HepG2 (cell line): Measurements from ENCODE around the gene ENTPD2. TPM values are rescaled to one million over a fixed set of nuclear protein-coding genes. Genes with fewer than 3 reads are reported as not detected.

Source experiments
- ATAC-seq: fragments of 200-7000 bp; cut with Tn5 transposase; 3 replicates; pipeline ENCODE4 v1.9.1; 2020; ENCODE audit warnings: mild to moderate bottlenecking, moderate library complexity
- BruUV-seq: library from RNA; stranded (reverse); fragments of 400-500 nt; replicated peaks from 2 replicates; lab custom pipeline; 2021; lab: Mats Ljungman, UMichigan
- CTCF ChIA-PET: fragments of 300-600 bp; formaldehyde crosslinking; extraction: SDS; loops from one replicate; lab custom pipeline; 2021; ENCODE audit warnings: low total read pairs, inconsistent platforms, low intra/inter-chr PET ratio; lab: Yijun Ruan, JAX
- POLR2A ChIA-PET: fragments of 350-600 bp; sonication (Branson Sonifier 250); formaldehyde crosslinking; loops from one replicate; lab custom pipeline; 2020; ENCODE audit warnings: antibody characterized with exemption, inconsistent platforms; lab: Yijun Ruan, JAX
- DNase-seq: peaks from one replicate; pipeline ENCODE4 v3.0.0-alpha.2; 2015; ENCODE audit warnings: low spot score
- FAIRE-seq: peaks from 3 replicates; lab custom pipeline; 2011; peaks lifted over from hg19 to GRCh38; lab: Jason Lieb, UNC
- H2AFZ ChIP-seq: one replicate; pipeline ENCODE4 v1.6.1; 2011; ENCODE audit warnings: low read length, inconsistent platforms
- H3K27ac ChIP-seq: fragments of 300-600 bp; 3 replicates; pipeline ENCODE4 v1.8.0; 2011; ENCODE audit warnings: mixed run types, mild to moderate bottlenecking, mixed read lengths, low read length, inconsistent platforms; ENCODE audit not compliant: insufficient read depth; ENCODE audit errors: extremely low read length
- H3K27me3 ChIP-seq, 2 experiments: fragments of 200-600 bp in 1 of 2; 2 replicates in 1 of 2; 3 replicates in 1 of 2; pipeline versions ENCODE4 v1.6.0 to v1.8.0; 2011; ENCODE audit warnings: low read length in 2 of 2, mild to moderate bottlenecking in 2 of 2, moderate library complexity in 2 of 2, inconsistent platforms in 1 of 2; ENCODE audit not compliant: insufficient read depth in 2 of 2, control insufficient read depth in 1 of 2
- H3K36me3 ChIP-seq, 2 experiments: fragments of 200-600 bp in 1 of 2; replicated peaks in 1 of 2; 2 replicates in 1 of 2; 3 replicates in 1 of 2; pipeline versions ENCODE4 v1.5.1 to v1.8.0; 2011; ENCODE audit warnings: low read length in 2 of 2, inconsistent platforms in 1 of 2; ENCODE audit not compliant: insufficient read depth in 2 of 2, control insufficient read depth in 1 of 2
- H3K4me1 ChIP-seq: 2 replicates; pipeline ENCODE4 v1.5.1; 2012; ENCODE audit warnings: low read length, inconsistent platforms; ENCODE audit not compliant: insufficient read depth
- H3K4me2 ChIP-seq: 2 replicates; pipeline ENCODE4 v1.6.0; 2011; ENCODE audit warnings: low read depth, low read length, inconsistent platforms
- H3K4me3 ChIP-seq, 3 experiments: fragments of 200-600 bp in 1 of 3; sonication (generic), shearing (Covaris generic) in 1 of 3; replicated peaks in 1 of 3; 2 replicates each; pipeline ENCODE4 v1.5.1; 2011 to 2016; ENCODE audit warnings: low read length in 3 of 3, inconsistent platforms in 2 of 3, low read depth in 2 of 3, mild to moderate bottlenecking in 2 of 3, control low read depth in 1 of 3, mixed read lengths in 1 of 3; ENCODE audit not compliant: insufficient read depth in 1 of 3
- H3K79me2 ChIP-seq: one replicate; pipeline ENCODE4 v1.6.1; 2011; ENCODE audit warnings: low read length, inconsistent platforms; ENCODE audit not compliant: insufficient read depth
- H3K9ac ChIP-seq: 2 replicates; pipeline ENCODE4 v1.6.0; 2011; ENCODE audit warnings: mild to moderate bottlenecking, low read depth, low read length, inconsistent platforms; ENCODE audit not compliant: insufficient read depth
- H3K9me3 ChIP-seq: 2 replicates; pipeline ENCODE4 v1.5.1; 2012; ENCODE audit warnings: mild to moderate bottlenecking, low read length
- H4K20me1 ChIP-seq: 2 replicates; pipeline ENCODE4 v1.6.0; 2011; ENCODE audit warnings: inconsistent platforms, mild to moderate bottlenecking, low read length, moderate library complexity; ENCODE audit not compliant: insufficient read depth
- CBX1 ChIP-seq: IDR thresholded peaks from one replicate; pipeline ENCODE4 v1.6.1; 2016; ENCODE audit warnings: antibody characterized with exemption, low read depth
- CBX5 ChIP-seq: sonication (generic); formaldehyde crosslinking; IDR thresholded peaks from 2 replicates; pipeline ENCODE4 v1.4.0; 2020; ENCODE audit warnings: missing genetic modification reagents, borderline replicate concordance
- ELF4 ChIP-seq: sonication (generic); formaldehyde crosslinking; IDR thresholded peaks from 2 replicates; pipeline ENCODE4 v1.5.0; 2020; ENCODE audit warnings: missing genetic modification reagents, mild to moderate bottlenecking, moderate library complexity, borderline replicate concordance
- HNRNPL ChIP-seq: fragments of 200-400 bp; formaldehyde crosslinking; IDR thresholded peaks from 2 replicates; pipeline ENCODE4 v1.6.1; 2017; ENCODE audit warnings: mild to moderate bottlenecking, low read depth, low read length
- HOXA5 ChIP-seq: sonication (generic); formaldehyde crosslinking; IDR thresholded peaks from 2 replicates; pipeline ENCODE4 v1.4.0; 2020; ENCODE audit warnings: missing genetic modification reagents
- KAT7 ChIP-seq: IDR thresholded peaks from 2 replicates; pipeline ENCODE4 v1.6.1; 2018; ENCODE audit warnings: borderline replicate concordance, missing compliant biosample characterization
- MIER2 ChIP-seq: IDR thresholded peaks from 2 replicates; pipeline ENCODE4 v1.6.1; 2016; ENCODE audit warnings: missing biosample characterization, missing genetic modification reagents
- MTA1 ChIP-seq: sonication (generic); formaldehyde crosslinking; IDR thresholded peaks from 2 replicates; pipeline ENCODE4 v1.4.0; 2020; ENCODE audit warnings: missing genetic modification reagents, mild to moderate bottlenecking, borderline replicate concordance
- NAIF1 ChIP-seq: sonication (generic); formaldehyde crosslinking; IDR thresholded peaks from 2 replicates; pipeline ENCODE4 v1.5.0; 2020; ENCODE audit warnings: mild to moderate bottlenecking, missing genetic modification reagents, borderline replicate concordance
- SALL1 ChIP-seq: sonication (generic); formaldehyde crosslinking; IDR thresholded peaks from 2 replicates; pipeline ENCODE4 v1.8.0; 2022; ENCODE audit warnings: mild to moderate bottlenecking, missing genetic modification reagents
- SIX1 ChIP-seq: sonication (generic); formaldehyde crosslinking; IDR thresholded peaks from 2 replicates; pipeline ENCODE4 v1.4.0; 2020; ENCODE audit warnings: missing genetic modification reagents, borderline replicate concordance
- SMAD1 ChIP-seq: sonication (generic); formaldehyde crosslinking; IDR thresholded peaks from 2 replicates; pipeline ENCODE4 v1.4.0; 2020; ENCODE audit warnings: missing genetic modification reagents, low read depth, mild to moderate bottlenecking, borderline replicate concordance
- TCF7L2 ChIP-seq: IDR thresholded peaks from 2 replicates; pipeline ENCODE4 v1.6.1; 2011; ENCODE audit warnings: mild to moderate bottlenecking, low read depth, low read length, moderate library complexity
- ZBTB38 ChIP-seq: sonication (generic); formaldehyde crosslinking; IDR thresholded peaks from 2 replicates; pipeline ENCODE4 v1.5.1; 2020; ENCODE audit warnings: mild to moderate bottlenecking, missing genetic modification reagents
- ZNF17 ChIP-seq: sonication (generic); formaldehyde crosslinking; IDR thresholded peaks from 2 replicates; pipeline ENCODE4 v1.5.0; 2020; ENCODE audit warnings: mild to moderate bottlenecking, missing genetic modification reagents
- ZNF274 ChIP-seq: sonication (generic); formaldehyde crosslinking; IDR thresholded peaks from 2 replicates; pipeline ENCODE4 v1.5.1; 2020; ENCODE audit warnings: mild to moderate bottlenecking, missing genetic modification reagents
- ZNF891 ChIP-seq: sonication (generic); formaldehyde crosslinking; IDR thresholded peaks from 2 replicates; pipeline ENCODE4 v1.5.0; 2020; ENCODE audit warnings: mild to moderate bottlenecking, missing genetic modification reagents
- WGBS: methylation state at CpG from one replicate; pipeline ENCODE4 v1.1.6; 2017; ENCODE audit warnings: low lambda C conversion rate; 5-methylcytosine and 5-hydroxymethylcytosine counted together
- in situ Hi-C: cut with HindIII; loops from 2 replicates; pipeline ENCODE4 v1.10.0; 2017; ENCODE audit warnings: low pct_unique_long_range_greater_than_20kb; ENCODE audit not compliant: extremely low pct_ligation_motif_present
- intact Hi-C: fragments of 100-400 bp; cut with micrococcal nuclease; formaldehyde crosslinking; loops from one replicate; pipeline ENCODE4 v1.10.0; 2022; ENCODE audit not compliant: unreplicated experiment
- polyA plus RNA-seq, 8 experiments: library from polyadenylated mRNA; depleted of rRNA in 3 of 8; stranded (reverse) in 7 of 8; unstranded in 1 of 8; fragments of >200 nt; fragmentation: Illumina TruSeq in 4 of 8; extraction: Trizol in 4 of 8; gene quantifications; 2 replicates each; pipeline versions ENCODE4 v1.2.1 to v1.2.3, GENCODE V29; 2011 to 2016; ENCODE audit warnings: low read depth in 4 of 8, missing spikeins in 1 of 8, mixed read lengths in 1 of 8; ENCODE audit not compliant: insufficient read depth in 1 of 8
- total RNA-seq, 5 experiments: library from RNA; depleted of rRNA; stranded (reverse); fragments of >200 nt; fragmentation: Illumina TruSeq; extraction: Trizol; gene quantifications; 2 replicates each; pipeline ENCODE4 v1.2.3, GENCODE V29; 2016; ENCODE audit warnings: low read depth in 1 of 5
- TF ChIP-seq, protein P1 (sequence below): sonication (generic); formaldehyde crosslinking; conservative IDR thresholded peaks from 2 replicates; pipeline ENCODE4 v1.4.0; 2020; ENCODE audit warnings: missing genetic modification reagents

ENTPD2 gene
- total and polyA plus RNA-seq, 2 of the 13 experiments (the other 11 are each of a cell fraction or from before 2014, with no cell fraction given) = 0.95 to 3.2 TPM

GRCh38 chr9:137050570-137050969 lies 3.3 kb downstream of the ENTPD2 start (continued):
- TF ChIP-seq ZNF17 (CRISPR knock-in tag) = no peak
- TF ChIP-seq CBX1 = no peak
- TF ChIP-seq NAIF1 (CRISPR knock-in tag) = no peak
- no peak for TF ChIP-seq CBX5 (CRISPR knock-in tag)
- TF ChIP-seq ZNF891 (CRISPR knock-in tag) = no peak
- TF ChIP-seq, protein P1, sequence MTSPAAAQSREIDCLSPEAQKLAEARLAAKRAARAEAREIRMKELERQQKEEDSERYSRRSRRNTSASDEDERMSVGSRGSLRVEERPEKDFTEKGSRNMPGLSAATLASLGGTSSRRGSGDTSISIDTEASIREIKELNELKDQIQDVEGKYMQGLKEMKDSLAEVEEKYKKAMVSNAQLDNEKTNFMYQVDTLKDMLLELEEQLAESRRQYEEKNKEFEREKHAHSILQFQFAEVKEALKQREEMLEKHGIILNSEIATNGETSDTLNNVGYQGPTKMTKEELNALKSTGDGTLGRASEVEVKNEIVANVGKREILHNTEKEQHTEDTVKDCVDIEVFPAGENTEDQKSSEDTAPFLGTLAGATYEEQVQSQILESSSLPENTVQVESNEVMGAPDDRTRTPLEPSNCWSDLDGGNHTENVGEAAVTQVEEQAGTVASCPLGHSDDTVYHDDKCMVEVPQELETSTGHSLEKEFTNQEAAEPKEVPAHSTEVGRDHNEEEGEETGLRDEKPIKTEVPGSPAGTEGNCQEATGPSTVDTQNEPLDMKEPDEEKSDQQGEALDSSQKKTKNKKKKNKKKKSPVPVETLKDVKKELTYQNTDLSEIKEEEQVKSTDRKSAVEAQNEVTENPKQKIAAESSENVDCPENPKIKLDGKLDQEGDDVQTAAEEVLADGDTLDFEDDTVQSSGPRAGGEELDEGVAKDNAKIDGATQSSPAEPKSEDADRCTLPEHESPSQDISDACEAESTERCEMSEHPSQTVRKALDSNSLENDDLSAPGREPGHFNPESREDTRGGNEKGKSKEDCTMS = no peak
- TF ChIP-seq MTA1 (CRISPR knock-in tag) = no peak
- no peak for TF ChIP-seq SMAD1
- no peak for TF ChIP-seq SIX1 (CRISPR knock-in tag)

DNA sequence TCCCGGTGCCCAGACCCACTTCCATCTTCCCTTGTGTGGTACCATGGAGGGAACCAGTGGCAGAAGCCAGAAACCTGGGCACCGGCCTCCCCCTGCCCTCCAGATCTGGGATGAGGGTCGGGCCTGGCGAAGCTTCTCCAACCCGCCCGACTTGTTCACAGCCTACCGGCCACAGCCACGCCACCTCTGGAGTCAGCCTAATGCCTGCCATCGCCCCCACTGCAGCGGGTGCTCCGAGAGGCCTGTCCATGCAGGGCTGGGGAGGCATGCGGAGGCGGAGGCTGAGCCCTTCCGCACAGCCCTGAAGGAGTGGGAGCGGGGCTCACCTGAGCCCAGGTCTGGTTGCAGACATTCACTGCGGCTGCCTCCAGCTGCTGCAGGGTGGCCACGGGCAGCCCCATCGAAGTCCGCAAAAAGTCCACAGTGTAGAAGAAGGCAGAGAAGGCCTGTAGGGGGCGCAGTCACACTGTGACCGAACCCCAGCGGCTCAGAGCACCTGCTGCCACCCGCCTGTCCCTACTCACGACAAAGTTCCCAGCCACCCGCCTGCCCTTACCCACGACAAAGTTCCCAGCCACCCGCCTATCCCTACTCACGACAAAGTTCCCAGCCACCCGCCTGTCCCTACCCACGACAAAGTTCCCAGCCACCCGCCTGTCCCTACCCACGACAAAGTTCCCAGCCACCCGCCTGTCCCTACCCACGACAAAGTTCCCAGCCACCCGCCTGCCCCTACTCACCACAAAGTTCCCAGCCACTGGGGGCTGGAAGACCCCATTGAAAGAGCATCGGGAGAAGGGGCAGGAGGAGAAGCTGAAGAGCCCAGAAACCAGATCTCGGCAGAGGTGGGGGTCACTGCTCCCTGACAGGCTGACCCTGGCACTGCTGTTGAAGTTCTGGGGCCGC lies 4.1 kb downstream of the ENTPD2 start:
- H3K36me3 ChIP-seq = no peaks in the 10 kb centered on the region
- intact Hi-C loops = no loop called here
- BruUV-seq = no TSS peak
- H3K9ac ChIP-seq = no peak overlapping the region
- ChIA-PET POLR2A (no interaction called here), CTCF (interaction anchor here (1.4 to 2.3 kb wide), 3 partner anchors 14 to 18 kb away, joined by 5 to 12 read pairs (median 11); no protein-coding TSS in a partner anchor)
- peaks cover 7% of the 10 kb centered on the region for H3K79me2 ChIP-seq
- peaks cover 26% of the 10 kb centered on the region for H3K4me1 ChIP-seq
- no peak overlapping the region for H3K4me2 ChIP-seq
- H3K27me3 ChIP-seq = peaks cover 3 to 11% of the 10 kb centered on the region in 2 experiments; a peak in 3 of 5 replicates
- H3K27ac ChIP-seq = no peak overlapping the region
- peak; percentile 27 for ATAC-seq
- DNase-seq = no peak
- H2AFZ ChIP-seq = no peak overlapping the region
- no peak overlapping the region for H3K4me3 ChIP-seq
- H4K20me1 ChIP-seq = no peaks in the 10 kb centered on the region; the same call in 1 of the 2 replicates
- FAIRE-seq = no peak
- no peaks in the 10 kb centered on the region for H3K9me3 ChIP-seq
- in situ Hi-C loops = loop anchor here (10.0 kb wide), 1 partner anchor 275 kb away; no protein-coding TSS in a partner anchor
- WGBS = 80% methylated on average over 31 of the region's 38 CpGs
- TF ChIP-seq SIX1 (CRISPR knock-in tag) = no peak
- TF ChIP-seq ZBTB38 = peak; percentile 54; the same call in 1 of the 2 replicates
- no peak for TF ChIP-seq ELF4
- TF ChIP-seq MIER2 (CRISPR knock-in tag) = 0 out of 2 replicates have a peak, but pooled peaks have one; percentile 33
- TF ChIP-seq ZNF274 (CRISPR knock-in tag) = 0 out of 2 replicates have a peak, but pooled peaks have one; percentile 27
- no peak for TF ChIP-seq KAT7
- TF ChIP-seq SALL1 (CRISPR knock-in tag) = peak; percentile 39; the same call in 1 of the 2 replicates
- no peak for TF ChIP-seq HOXA5 (CRISPR knock-in tag)
- TF ChIP-seq TCF7L2 = no peak
- peak; percentile 44; the same call in 1 of the 2 replicates for TF ChIP-seq HNRNPL
